SHP77 treated with DMSO at 0.1 percent for 48 hours (cell line): ENCODE data around the gene TRPC1.

Source experiments
- DNase-seq: peaks from one replicate; lab custom pipeline; 2025; lab: John Stamatoyannopoulos, UW

TRPC1 gene

GRCh38 chr3:142844339-142844977 lies 120.6 kb downstream of the TRPC1 start:
- DNase-seq = no peak

GRCh38 chr3:142846779-142847577 lies 123.1 kb downstream of the TRPC1 start:
- no peak for DNase-seq

- no peak for DNase-seq
Observed at GRCh38 chr3:142849148-142849547, 125.3 kb downstream of the TRPC1 start.

- DNase-seq = no peak
Observed at GRCh38 chr3:142850395-142851023, 126.7 kb downstream of the TRPC1 start.

GRCh38 chr3:142852009-142852408 lies 128.2 kb downstream of the TRPC1 start:
- DNase-seq = no peak

- no peak for DNase-seq
Observed at GRCh38 chr3:142853270-142854168, 129.7 kb downstream of the TRPC1 start.

- no peak for DNase-seq
Observed at GRCh38 chr3:142857056-142857455, 133.2 kb downstream of the TRPC1 start.
